ENCODE measurements around the gene CAMSAP2. TPM values are rescaled to one million over a fixed set of nuclear protein-coding genes. Genes with fewer than 3 reads are reported as not detected.

Gene CAMSAP2
- total and polyA plus RNA-seq, 2 of the 8 experiments (the other 6 are each of a cell fraction or from before 2014, with no cell fraction given): 4.2 to 27.6 TPM

DNA sequence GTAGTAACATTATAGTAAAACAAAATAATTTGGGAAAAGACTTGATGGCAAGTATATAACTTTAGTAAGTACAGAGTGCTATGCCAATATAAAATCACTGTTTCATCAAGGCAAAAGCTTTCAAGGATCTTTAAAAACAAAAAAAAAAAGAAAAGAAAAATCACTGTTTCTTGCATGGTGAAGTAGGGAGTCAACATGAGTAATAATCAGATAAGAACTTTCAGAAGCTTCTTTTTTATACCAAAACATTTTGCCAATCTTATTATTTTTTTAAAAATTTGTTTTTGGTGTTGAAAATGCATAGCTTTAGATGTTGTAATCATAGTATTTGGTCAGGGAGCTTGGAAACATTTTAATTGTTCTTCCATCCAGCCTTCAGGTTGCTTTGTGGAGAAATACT is 37.2 kb downstream of the CAMSAP2 start:
- Histone ChIP-seq H3K23me2 (ENCODE audit: low read depth, low read length) (no peaks in the 10 kb centered on the region), H3K18ac (ENCODE audit: extremely low read depth, low read length) (no peak overlapping the region), H2BK12ac (ENCODE audit: low read depth, low read length) (no peak overlapping the region), H3K14ac (ENCODE audit: insufficient read length) (no peak overlapping the region), H4K20me1 (replicated peaks in 1 of 2; ENCODE audit: control insufficient read depth in 1 of 2, insufficient read depth in 2 of 2, low read length in 2 of 2) (no peaks in the 10 kb centered on the region), H3K23ac (ENCODE audit: insufficient read length) (no peak overlapping the region), H2BK120ac (replicated peaks; ENCODE audit: low read depth, low read length) (no peak overlapping the region), H3K4me2 (ENCODE audit: insufficient read depth in 1 of 2, low read depth in 2 of 2, low read length in 2 of 2) (no peak overlapping the region), H4K5ac (ENCODE audit: insufficient read length, low read depth, low read length) (no peak overlapping the region), H3K9ac (replicated peaks in 1 of 4; ENCODE audit: extremely low read depth in 1 of 4, low read depth in 3 of 4, low read length in 3 of 4) (no peak overlapping the region), H2BK15ac (ENCODE audit: low read length) (no peak overlapping the region), H2AK5ac (ENCODE audit: low read depth, low read length) (no peak overlapping the region), H4K91ac (replicated peaks; ENCODE audit: insufficient read length, low read length) (no peak overlapping the region), H4K8ac (ENCODE audit: extremely low read depth, insufficient read depth, low read length) (no peak overlapping the region), H3K56ac (replicated peaks; ENCODE audit: insufficient read length, low read depth, low read length) (no peak overlapping the region), H3K27ac (ENCODE audit: low read depth, low read length) (no peak overlapping the region), H3K4ac (replicated peaks; ENCODE audit: insufficient read length, low read depth, low read length) (no peak overlapping the region), H2BK20ac (ENCODE audit: low read length) (no peak overlapping the region), H3K79me1 (ENCODE audit: low read depth, low read length) (no peaks in the 10 kb centered on the region; the same call in 1 of the 2 replicates), H2AFZ (ENCODE audit: low read length) (no peak overlapping the region), H3K4me3 (ENCODE audit: extremely low read depth in 1 of 4, insufficient read depth in 2 of 4, low read depth in 3 of 4, low read length in 4 of 4) (no peak overlapping the region), H3K79me2 (ENCODE audit: control insufficient read depth in 1 of 2, insufficient read depth in 2 of 2, low read length in 2 of 2) (peaks cover 0 to 2% of the 10 kb centered on the region in 2 experiments; a peak in 1 of 4 replicates), H3K4me1 (replicated peaks in 1 of 4; ENCODE audit: control insufficient read depth in 3 of 4, insufficient read depth in 4 of 4, low read length in 3 of 4) (peaks cover 0 to 6% (median 1%) of the 10 kb centered on the region in 4 experiments; a peak in 3 of 7 replicates), H2BK5ac (ENCODE audit: low read depth, low read length) (no peak overlapping the region), H3K36me3 (ENCODE audit: control insufficient read depth in 2 of 4, insufficient read depth in 4 of 4, low read length in 3 of 4) (no peaks in the 10 kb centered on the region; a peak in 1 of 8 replicates), H3K27me3 (replicated peaks in 1 of 4; ENCODE audit: control insufficient read depth in 3 of 4, extremely low read depth in 1 of 4, insufficient read depth in 3 of 4, low read length in 3 of 4) (no peaks in the 10 kb centered on the region), H3K9me3 (ENCODE audit: insufficient read depth in 2 of 2, low read depth in 1 of 2, low read length in 1 of 2) (no peaks in the 10 kb centered on the region)
- ChIA-PET POLR2A (ENCODE audit: partially characterized antibody) (interaction anchor here (1.4 kb wide), 1 partner anchor 125 kb away, joined by 3 read pairs; no protein-coding TSS in a partner anchor), CTCF (ENCODE audit: partially characterized antibody) (interaction anchor here (0.6 to 1.7 kb wide), 4 partner anchors 11 to 669 kb away, joined by 3 to 5 read pairs (median 3); no protein-coding TSS in a partner anchor)
- FAIRE-seq (no peak), DNase-seq (ENCODE audit: low read depth in 1 of 2, low spot score in 2 of 2) (no peak)
- TF ChIP-seq JUND (IDR thresholded peaks at IDR 0.05; ENCODE audit: low read length) (no peak), EP300 (IDR thresholded peaks at IDR 0.05; ENCODE audit: borderline replicate concordance in 1 of 2, low read depth in 2 of 2, low read length in 2 of 2) (no peak), GABPA (IDR thresholded peaks at IDR 0.05; ENCODE audit: borderline replicate concordance, insufficient read depth, low read length) (no peak), RXRA (IDR thresholded peaks at IDR 0.05; ENCODE audit: insufficient read depth, low read depth, low read length) (no peak), EZH2 (IDR thresholded peaks at IDR 0.05; ENCODE audit: low read depth, low read length, severe bottlenecking) (no peak), RBBP5 (IDR thresholded peaks at IDR 0.05; ENCODE audit: borderline replicate concordance, low read depth, low read length) (no peak), CHD2 (IDR thresholded peaks at IDR 0.05; ENCODE audit: low read length) (no peak), BCL11A (IDR thresholded peaks at IDR 0.05; ENCODE audit: low read depth in 2 of 2, low read length in 2 of 2) (no peak)
- TF ChIP-seq, protein P1, sequence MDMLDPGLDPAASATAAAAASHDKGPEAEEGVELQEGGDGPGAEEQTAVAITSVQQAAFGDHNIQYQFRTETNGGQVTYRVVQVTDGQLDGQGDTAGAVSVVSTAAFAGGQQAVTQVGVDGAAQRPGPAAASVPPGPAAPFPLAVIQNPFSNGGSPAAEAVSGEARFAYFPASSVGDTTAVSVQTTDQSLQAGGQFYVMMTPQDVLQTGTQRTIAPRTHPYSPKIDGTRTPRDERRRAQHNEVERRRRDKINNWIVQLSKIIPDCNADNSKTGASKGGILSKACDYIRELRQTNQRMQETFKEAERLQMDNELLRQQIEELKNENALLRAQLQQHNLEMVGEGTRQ (IDR thresholded peaks at IDR 0.05; ENCODE audit: low read length): no peak
- TF ChIP-seq, protein P2, sequence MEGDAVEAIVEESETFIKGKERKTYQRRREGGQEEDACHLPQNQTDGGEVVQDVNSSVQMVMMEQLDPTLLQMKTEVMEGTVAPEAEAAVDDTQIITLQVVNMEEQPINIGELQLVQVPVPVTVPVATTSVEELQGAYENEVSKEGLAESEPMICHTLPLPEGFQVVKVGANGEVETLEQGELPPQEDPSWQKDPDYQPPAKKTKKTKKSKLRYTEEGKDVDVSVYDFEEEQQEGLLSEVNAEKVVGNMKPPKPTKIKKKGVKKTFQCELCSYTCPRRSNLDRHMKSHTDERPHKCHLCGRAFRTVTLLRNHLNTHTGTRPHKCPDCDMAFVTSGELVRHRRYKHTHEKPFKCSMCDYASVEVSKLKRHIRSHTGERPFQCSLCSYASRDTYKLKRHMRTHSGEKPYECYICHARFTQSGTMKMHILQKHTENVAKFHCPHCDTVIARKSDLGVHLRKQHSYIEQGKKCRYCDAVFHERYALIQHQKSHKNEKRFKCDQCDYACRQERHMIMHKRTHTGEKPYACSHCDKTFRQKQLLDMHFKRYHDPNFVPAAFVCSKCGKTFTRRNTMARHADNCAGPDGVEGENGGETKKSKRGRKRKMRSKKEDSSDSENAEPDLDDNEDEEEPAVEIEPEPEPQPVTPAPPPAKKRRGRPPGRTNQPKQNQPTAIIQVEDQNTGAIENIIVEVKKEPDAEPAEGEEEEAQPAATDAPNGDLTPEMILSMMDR (IDR thresholded peaks at IDR 0.05; ENCODE audit: control extremely low read depth in 1 of 3, insufficient read depth in 1 of 3, low read depth in 1 of 3, low read length in 3 of 3): no peak
